GM12864 (cell line): ENCODE results near the gene KAT2A.

Experiments
- DNase-seq: peaks from one replicate; pipeline ENCODE4 v3.0.0-alpha.2; 2011; ENCODE audit warnings: low read depth
- H3K4me3 ChIP-seq: 2 replicates; pipeline ENCODE4 v1.5.1; 2011; ENCODE audit warnings: mild to moderate bottlenecking, low read depth, low read length, control low read depth
- CTCF ChIP-seq: IDR thresholded peaks from 2 replicates; pipeline ENCODE4 v1.5.1; 2011; ENCODE audit warnings: low read depth, mild to moderate bottlenecking, moderate library complexity, low read length, control low read depth, inconsistent platforms; ENCODE audit errors: missing control alignments

Gene KAT2A

GRCh38 chr17:42113293-42114069, 7.7 kb downstream of the KAT2A start:
- DNase-seq: no peak
- no peak for TF ChIP-seq CTCF
- no peak overlapping the region for H3K4me3 ChIP-seq

- DNase-seq: peak; percentile 95
- no peak for TF ChIP-seq CTCF
- peak within 1 kb of the TSS; percentile 53 for H3K4me3 ChIP-seq
Observed at GRCh38 chr17:42112552-42113176, 8.5 kb downstream of the KAT2A start, which contains the start of gene DHX58. DHX58 (minus strand) TSS chr17:42112714; CDS start chr17:42111892, 822 bp downstream.

GRCh38 chr17:42111871-42112551, 9.2 kb downstream of the KAT2A start:
- TF ChIP-seq CTCF: no peak
- DNase-seq: no peak
- peak overlapping the region; percentile 53 for H3K4me3 ChIP-seq

- peak overlapping the region; percentile 53; the same call in 1 of the 2 replicates for H3K4me3 ChIP-seq
- DNase-seq: no peak
- TF ChIP-seq CTCF: no peak
Observed at GRCh38 chr17:42111265-42111636, 9.9 kb downstream of the KAT2A start.

GRCh38 chr17:42110301-42111264, 10.6 kb downstream of the KAT2A start:
- no peak overlapping the region for H3K4me3 ChIP-seq
- no peak for TF ChIP-seq CTCF
- DNase-seq: no peak

- H3K4me3 ChIP-seq: no peak overlapping the region
- no peak for TF ChIP-seq CTCF
- DNase-seq: no peak
Observed at GRCh38 chr17:42109086-42109485, 12.1 kb downstream of the KAT2A start.
